Left ventricle myocardium inferior (tissue), 1 donor: ENCODE results near the gene GRB2. TPM values are rescaled to one million over a fixed set of nuclear protein-coding genes. Genes with fewer than 3 reads are reported as not detected.

Source experiments
- DNase-seq: peaks from one replicate; pipeline ENCODE4 v3.0.0-alpha.2; 2020
- H3K27ac ChIP-seq: fragments of 200-600 bp; replicated peaks from 2 replicates; pipeline ENCODE4 v1.8.0; 2021
- H3K27me3 ChIP-seq: fragments of 200-600 bp; 2 replicates; pipeline ENCODE4 v1.8.0; 2021; ENCODE audit warnings: low read depth
- H3K36me3 ChIP-seq: fragments of 200-600 bp; 2 replicates; pipeline ENCODE4 v1.8.0; 2021
- H3K4me1 ChIP-seq: fragments of 200-600 bp; 2 replicates; pipeline ENCODE4 v1.8.0; 2021
- H3K4me3 ChIP-seq: fragments of 200-600 bp; 2 replicates; pipeline ENCODE4 v1.8.0; 2021; ENCODE audit warnings: mild to moderate bottlenecking, moderate library complexity
- H3K9me3 ChIP-seq: fragments of 200-600 bp; replicated peaks from 2 replicates; pipeline ENCODE4 v1.8.0; 2021
- CTCF ChIP-seq: fragments of 200-600 bp; IDR thresholded peaks from 2 replicates; pipeline ENCODE4 v1.8.0; 2021; ENCODE audit warnings: antibody characterized with exemption, mild to moderate bottlenecking, borderline replicate concordance
- intact Hi-C: fragments of 100-400 bp; cut with micrococcal nuclease; formaldehyde crosslinking; loops from one replicate; pipeline ENCODE4 v1.11.0; 2022
- total RNA-seq: library from RNA; stranded (reverse); fragmentation: NEBNext Ultra II Directional; extraction: Animal tissue kit (Norgen Biotek cat#: 25700); gene quantifications from one replicate; pipeline ENCODE4 v1.2.1, GENCODE V29; 2021
- donor health status: DM: no; HTN: yes; CAD: no; lungs with severe emphysema.

GRB2 gene
- total RNA-seq, 1 donor from 2014 or later = 42.2 TPM

DNA sequence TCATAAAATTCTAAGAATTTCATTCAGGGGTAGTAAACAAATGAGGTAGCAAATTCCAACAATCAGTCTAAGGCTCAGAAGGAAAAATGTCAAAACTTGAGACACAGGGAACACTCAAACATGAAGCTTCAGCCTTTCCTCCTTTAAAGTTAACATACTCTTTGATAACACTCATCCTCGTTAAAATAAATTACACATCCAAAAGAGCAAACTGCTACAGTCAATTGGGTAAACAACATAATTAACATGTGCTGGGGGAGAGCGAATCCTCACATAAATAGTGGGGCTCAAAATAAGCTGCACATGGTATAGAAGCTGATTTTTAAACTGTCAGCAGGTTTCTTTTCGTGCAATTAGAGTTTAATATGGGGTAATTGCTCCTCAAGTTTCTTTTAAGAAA, 12.9 kb downstream of the GRB2 start:
- no peaks in the 10 kb centered on the region for H3K9me3 ChIP-seq
- no peak for TF ChIP-seq CTCF
- H3K4me1 ChIP-seq = peaks cover 86% of the 10 kb centered on the region
- H3K27me3 ChIP-seq = no peaks in the 10 kb centered on the region
- no peak for DNase-seq
- intact Hi-C loops = no loop called here
- peak overlapping the region; percentile 77 for H3K4me3 ChIP-seq
- H3K27ac ChIP-seq = peak overlapping the region; percentile 85
- H3K36me3 ChIP-seq = no peaks in the 10 kb centered on the region

- Histone ChIP-seq H3K27ac (no peak overlapping the region), H3K4me3 (no peak overlapping the region), H3K9me3 (no peaks in the 10 kb centered on the region), H3K4me1 (peaks cover 79% of the 10 kb centered on the region), H3K27me3 (no peaks in the 10 kb centered on the region), H3K36me3 (no peaks in the 10 kb centered on the region)
- intact Hi-C loops = no loop called here
- TF ChIP-seq CTCF = no peak
- no peak for DNase-seq
Observed at GRCh38 chr17:75390982-75391381, 14.5 kb downstream of the GRB2 start.

- H3K27me3 ChIP-seq = no peaks in the 10 kb centered on the region
- no peak overlapping the region for H3K27ac ChIP-seq
- peaks cover 59% of the 10 kb centered on the region for H3K4me1 ChIP-seq
- H3K9me3 ChIP-seq = no peaks in the 10 kb centered on the region
- intact Hi-C loops = no loop called here
- H3K4me3 ChIP-seq = no peak overlapping the region
- H3K36me3 ChIP-seq = no peaks in the 10 kb centered on the region
- no peak for DNase-seq
- no peak for TF ChIP-seq CTCF
Observed at GRCh38 chr17:75388476-75389030, 16.9 kb downstream of the GRB2 start.

DNA sequence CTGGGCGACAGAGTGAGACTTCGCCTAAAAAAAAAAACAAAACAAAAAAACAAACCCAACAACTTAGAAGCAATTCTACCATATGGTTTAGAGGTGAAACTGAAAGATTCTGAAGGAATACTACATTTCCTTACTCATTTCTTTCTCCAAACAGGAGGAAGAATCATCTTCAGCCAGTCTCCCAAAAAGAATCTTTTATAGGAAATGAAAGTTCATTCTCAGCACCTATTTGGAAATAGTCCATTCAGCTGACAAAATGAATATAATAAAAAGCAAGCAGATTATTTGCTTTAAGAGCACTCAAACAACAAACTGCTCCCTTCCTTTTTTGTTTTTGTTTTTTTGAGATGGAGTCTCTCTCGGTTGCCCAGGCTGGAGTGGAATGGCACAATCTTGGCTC, 17.7 kb downstream of the GRB2 start:
- DNase-seq = no peak
- Histone ChIP-seq H3K27ac (no peak overlapping the region), H3K4me1 (peaks cover 56% of the 10 kb centered on the region), H3K36me3 (no peaks in the 10 kb centered on the region), H3K27me3 (no peaks in the 10 kb centered on the region), H3K9me3 (no peaks in the 10 kb centered on the region), H3K4me3 (no peak overlapping the region)
- intact Hi-C loops = no loop called here
- no peak for TF ChIP-seq CTCF

DNA sequence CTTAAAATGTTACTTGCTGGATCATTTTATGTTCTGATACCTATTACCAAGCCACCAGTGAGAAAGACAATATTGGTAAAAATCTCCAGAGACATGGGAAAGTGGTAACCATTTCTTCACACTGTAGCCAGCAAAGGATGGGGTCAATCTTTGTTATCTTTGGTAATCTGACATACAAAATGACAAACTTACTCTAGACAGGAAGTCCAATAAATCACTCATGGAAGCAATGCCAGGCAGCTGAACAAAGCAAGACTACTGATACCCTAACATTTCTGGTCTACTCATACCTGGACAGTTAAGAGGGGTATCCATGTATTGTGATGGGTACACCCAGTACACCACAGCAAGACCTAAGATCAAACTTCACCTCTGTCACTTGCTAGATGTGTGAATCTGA, 19.0 kb downstream of the GRB2 start:
- no peaks in the 10 kb centered on the region for H3K9me3 ChIP-seq
- intact Hi-C loops = no loop called here
- H3K36me3 ChIP-seq = no peaks in the 10 kb centered on the region
- no peak for TF ChIP-seq CTCF
- H3K27ac ChIP-seq = no peak overlapping the region
- H3K4me3 ChIP-seq = no peak overlapping the region
- H3K4me1 ChIP-seq = peaks cover 43% of the 10 kb centered on the region
- no peak for DNase-seq
- H3K27me3 ChIP-seq = no peaks in the 10 kb centered on the region

DNA sequence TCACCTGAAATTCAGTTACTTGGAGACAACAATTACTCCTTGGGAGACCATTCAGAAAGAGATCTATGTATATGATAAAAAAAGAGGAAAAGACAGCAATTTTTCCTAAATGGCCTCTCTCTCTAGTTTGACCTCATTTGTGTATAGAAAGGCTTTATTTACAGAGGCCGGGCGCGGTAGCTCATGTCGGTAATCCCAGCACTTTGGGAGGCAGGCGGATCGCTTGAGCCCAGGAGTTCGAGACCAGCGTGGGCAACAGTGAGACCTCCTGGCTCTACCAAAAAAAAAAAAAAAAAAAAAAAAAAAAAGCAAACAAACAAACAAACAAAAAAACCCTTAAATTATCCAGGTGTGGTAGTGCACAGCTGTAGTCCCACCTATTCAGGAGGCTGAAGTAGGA, 20.7 kb downstream of the GRB2 start:
- no peak for DNase-seq
- intact Hi-C loops = no loop called here
- H3K4me1 ChIP-seq = peaks cover 34% of the 10 kb centered on the region

More for the DNA sequence above, 20.7 kb downstream of the GRB2 start:
- Histone ChIP-seq H3K9me3 (no peaks in the 10 kb centered on the region), H3K4me3 (no peak overlapping the region), H3K36me3 (no peaks in the 10 kb centered on the region), H3K27me3 (no peaks in the 10 kb centered on the region), H3K27ac (no peak overlapping the region)
- no peak for TF ChIP-seq CTCF
